ENCODE results near the gene ST6GALNAC6. TPM values are rescaled to one million over a fixed set of nuclear protein-coding genes. Genes with fewer than 3 reads are reported as not detected.
A peak's percentile ranks its signal among the peaks of the same experiment; 100 is the strongest.

ST6GALNAC6 gene
- total RNA-seq, 1 donor: 85.0 TPM

DNA sequence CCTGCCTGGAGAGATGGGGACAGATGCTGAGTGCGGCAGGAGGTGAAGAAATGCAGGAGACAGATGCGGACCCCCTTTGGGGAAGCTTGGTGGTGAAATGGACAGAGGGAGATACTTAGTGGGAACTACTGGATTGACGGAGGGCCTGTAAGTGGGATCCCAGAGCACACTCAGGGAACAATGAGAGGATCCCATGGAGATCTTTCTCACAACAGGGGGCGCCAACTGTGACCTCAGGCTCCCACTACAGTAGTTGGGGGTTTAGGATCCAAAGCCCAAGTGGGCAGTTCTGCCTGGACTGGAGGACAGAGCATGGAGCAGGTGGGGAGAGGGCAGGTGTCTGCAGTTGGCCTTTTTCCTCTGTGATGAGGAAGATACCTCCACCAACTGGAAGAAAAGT, 34.8 kb upstream of the ST6GALNAC6 start:
- no peak for DNase-seq (ENCODE audit: low read depth)
- TF ChIP-seq, protein P1, sequence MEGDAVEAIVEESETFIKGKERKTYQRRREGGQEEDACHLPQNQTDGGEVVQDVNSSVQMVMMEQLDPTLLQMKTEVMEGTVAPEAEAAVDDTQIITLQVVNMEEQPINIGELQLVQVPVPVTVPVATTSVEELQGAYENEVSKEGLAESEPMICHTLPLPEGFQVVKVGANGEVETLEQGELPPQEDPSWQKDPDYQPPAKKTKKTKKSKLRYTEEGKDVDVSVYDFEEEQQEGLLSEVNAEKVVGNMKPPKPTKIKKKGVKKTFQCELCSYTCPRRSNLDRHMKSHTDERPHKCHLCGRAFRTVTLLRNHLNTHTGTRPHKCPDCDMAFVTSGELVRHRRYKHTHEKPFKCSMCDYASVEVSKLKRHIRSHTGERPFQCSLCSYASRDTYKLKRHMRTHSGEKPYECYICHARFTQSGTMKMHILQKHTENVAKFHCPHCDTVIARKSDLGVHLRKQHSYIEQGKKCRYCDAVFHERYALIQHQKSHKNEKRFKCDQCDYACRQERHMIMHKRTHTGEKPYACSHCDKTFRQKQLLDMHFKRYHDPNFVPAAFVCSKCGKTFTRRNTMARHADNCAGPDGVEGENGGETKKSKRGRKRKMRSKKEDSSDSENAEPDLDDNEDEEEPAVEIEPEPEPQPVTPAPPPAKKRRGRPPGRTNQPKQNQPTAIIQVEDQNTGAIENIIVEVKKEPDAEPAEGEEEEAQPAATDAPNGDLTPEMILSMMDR (IDR thresholded peaks at IDR 0.05; ENCODE audit: insufficient read depth, low read length): no peak
- H3K4me3 ChIP-seq (ENCODE audit: low read depth, low read length): no peak overlapping the region

DNA sequence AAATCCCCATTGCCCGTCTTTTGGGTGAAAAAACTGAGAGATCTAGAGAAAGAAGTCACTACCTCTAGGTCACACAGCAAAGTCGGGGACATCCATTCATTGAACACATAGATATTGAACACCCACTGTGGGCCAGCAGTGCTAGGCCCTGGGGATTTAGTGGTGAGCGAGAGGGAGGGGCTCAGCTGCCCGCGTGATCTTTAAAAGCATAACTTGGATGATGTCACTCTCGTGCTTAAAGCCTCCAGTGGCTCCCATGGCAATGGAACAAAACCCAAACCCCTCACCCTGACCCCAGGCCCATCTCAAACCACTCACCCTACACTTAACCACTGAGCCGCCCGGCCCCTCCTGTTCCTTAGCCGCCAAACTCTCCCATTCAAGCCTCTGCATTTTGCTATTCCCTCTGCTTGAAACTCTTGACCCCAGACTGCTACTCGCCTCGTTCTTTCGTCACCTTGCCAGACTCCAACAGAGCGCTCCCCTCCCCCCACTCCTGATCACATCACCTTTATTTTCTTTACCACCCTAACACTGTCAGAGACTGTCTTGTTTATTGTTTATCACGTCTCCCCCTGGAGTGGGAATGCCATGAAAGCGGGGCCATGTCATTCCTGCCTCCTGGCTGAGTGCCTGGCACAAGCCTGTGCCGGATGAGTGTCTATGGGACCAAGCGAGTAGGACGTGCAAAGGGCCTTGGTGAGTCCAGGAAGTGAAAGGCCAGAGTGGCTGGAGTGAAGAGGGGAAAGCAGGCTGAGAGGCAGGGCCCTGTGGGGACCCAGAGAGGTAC, 31.9 kb upstream of the ST6GALNAC6 start:
- peak overlapping the region; percentile 70 for H3K4me3 ChIP-seq (ENCODE audit: low read depth, low read length)
- peak; percentile 72 for DNase-seq (ENCODE audit: low read depth)
- TF ChIP-seq, protein P1 (IDR thresholded peaks at IDR 0.05; ENCODE audit: insufficient read depth, low read length): no peak

DNA sequence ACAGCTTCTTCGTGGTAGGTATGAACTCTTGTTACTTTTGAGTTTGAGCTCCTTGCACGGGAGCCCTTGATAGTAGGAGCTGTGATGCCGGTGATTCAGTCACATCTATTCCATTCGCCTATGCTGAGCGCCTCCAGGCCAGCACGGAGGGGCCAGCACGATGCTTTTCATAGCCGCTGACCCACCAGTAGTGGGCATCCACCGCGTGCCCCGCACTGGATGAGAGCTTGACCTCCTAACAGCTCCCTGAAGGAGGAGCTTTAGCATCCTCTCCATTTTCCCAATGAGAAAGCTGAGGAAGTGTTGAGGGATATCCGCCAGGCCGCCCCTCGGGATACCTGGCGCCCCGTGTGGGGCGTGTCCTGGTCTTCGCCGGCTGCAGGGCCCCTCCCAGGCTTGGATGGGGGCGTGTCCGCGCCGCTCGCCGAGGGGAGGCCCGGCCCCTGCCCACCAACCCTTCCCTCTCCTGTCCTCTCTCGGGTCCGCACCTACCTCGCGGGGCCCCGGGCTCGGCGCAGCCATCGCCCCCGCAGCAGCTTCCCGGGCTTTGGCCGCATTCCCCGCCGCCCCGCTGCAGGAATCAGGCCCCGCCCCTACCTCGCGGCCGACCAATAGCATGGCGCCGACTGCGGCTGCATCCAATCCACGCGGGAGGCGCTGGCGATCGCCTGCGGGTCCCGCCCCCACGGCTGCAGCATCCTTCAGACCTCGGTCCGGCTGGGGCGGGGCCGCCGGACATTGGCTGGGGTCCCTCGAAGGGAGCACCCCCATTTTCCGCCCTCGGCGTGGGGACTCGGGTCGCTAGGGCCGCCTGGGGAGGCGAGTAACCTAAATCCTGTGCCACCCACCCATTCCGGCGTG, 31.1 kb upstream of the ST6GALNAC6 start, which contains the start of gene PIP5KL1:
Gene PIP5KL1, minus strand, starts transcription at position 547 of the 861 bp plus-strand sequence. Its CDS starts 25 bp downstream, at position 522.
- H3K4me3 ChIP-seq (ENCODE audit: low read depth, low read length): peak within 1 kb of the TSS; percentile 70
- DNase-seq (ENCODE audit: low read depth): peak; percentile 75
- TF ChIP-seq, protein P1 (IDR thresholded peaks at IDR 0.05; ENCODE audit: insufficient read depth, low read length): peak; percentile 30

DNA sequence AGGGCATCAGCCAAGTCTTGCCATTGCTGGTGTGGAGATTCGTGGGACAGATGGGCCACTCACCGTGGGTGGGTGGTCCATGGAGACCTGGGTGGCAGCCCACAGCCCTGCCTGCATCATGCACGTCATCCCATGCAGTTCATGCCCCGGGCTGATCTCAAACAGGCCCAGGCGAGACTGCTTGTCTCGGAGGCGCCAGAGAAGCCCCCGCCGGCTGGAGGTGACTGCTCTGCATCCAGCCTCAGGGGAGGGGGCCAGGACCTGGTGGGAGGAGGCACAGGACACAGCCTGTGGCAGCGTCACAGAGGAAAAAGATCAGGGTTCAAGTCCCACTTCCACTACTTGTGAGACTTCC, 30.2 kb upstream of the ST6GALNAC6 start:
- no peak overlapping the region for H3K4me3 ChIP-seq (ENCODE audit: low read depth, low read length)
- TF ChIP-seq, protein P1 (IDR thresholded peaks at IDR 0.05; ENCODE audit: insufficient read depth, low read length): no peak
- no peak for DNase-seq (ENCODE audit: low read depth)

DNA sequence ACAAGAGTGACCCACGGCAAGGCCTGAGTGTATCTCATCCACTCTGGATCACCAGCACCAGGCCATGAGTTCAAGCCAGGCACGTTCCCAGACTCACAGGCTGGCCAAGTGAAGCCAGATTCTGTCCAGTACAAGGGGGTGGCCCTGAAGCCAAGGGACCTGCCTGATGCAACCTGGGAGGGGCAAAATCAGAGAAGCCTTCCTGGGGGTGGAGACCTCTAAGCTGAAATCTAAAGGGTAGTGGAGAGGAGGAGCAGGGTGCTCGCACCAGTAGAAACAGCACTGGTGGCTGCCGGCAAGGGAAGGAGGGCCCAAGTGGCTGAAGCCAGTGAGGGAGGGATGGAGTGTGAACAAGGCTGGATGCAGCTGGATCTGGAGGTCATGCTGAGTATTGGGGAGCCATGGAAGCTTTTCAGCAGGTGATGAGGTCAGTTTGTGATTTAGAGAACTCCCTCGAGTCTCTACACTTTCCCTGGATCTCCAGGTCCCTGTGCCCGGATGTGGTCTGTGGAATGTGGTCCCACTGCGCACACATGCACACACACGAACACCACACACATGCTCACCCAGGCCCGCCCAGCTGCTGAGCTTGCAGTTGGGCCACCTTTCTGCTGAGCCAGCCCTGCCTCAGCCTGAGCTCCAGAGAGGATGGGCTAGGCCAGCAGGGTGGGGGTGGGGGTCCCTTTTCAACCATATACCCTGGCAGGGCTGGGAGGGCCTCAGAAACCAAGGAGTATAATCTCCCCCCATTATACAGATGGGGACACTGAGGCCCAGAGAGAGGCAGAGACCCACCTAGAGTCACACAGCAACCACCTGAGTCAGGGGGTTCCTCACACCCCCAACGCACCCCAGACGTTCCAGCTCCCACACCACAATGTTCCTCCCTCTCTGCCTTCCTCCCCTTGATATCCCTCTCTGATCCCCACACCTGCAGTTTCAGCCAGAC, 29.5 kb upstream of the ST6GALNAC6 start:
- peak; percentile 38 for DNase-seq (ENCODE audit: low read depth)
- no peak overlapping the region for H3K4me3 ChIP-seq (ENCODE audit: low read depth, low read length)
- TF ChIP-seq, protein P1 (IDR thresholded peaks at IDR 0.05; ENCODE audit: insufficient read depth, low read length): no peak
